Stimulated activated naive B cell treated with anti-CD40 and anti-IgM and Interleukin-4, amounts not matched to agents 10 μg/mL and 1 μg/mL and 100 μg/mL, for 72 hours (primary cell): ENCODE data around the gene RP2.

Experiments
- ATAC-seq, 2 donors: fragments of 150-1000 bp; cut with Tn5 transposase; replicated peaks; 2 replicates each; pipeline ENCODE4 v1.10.0; 2021; ENCODE audit warnings: moderate library complexity in 1 of 2
- DNase-seq: peaks from one replicate; pipeline ENCODE4 v3.0.0; 2021
- H3K27ac Mint-ChIP-seq: one replicate; pipeline ENCODE4 v1.8.0; 2022; ENCODE audit warnings: mild to moderate bottlenecking, mixed read lengths
- H3K27me3 Mint-ChIP-seq, 2 donors: one replicate each; pipeline ENCODE4 v1.8.0; 2022; ENCODE audit warnings: mixed read lengths in 2 of 2
- H3K36me3 Mint-ChIP-seq, 2 donors: one replicate each; pipeline ENCODE4 v1.8.0; 2022; ENCODE audit warnings: mixed read lengths in 2 of 2, mild to moderate bottlenecking in 1 of 2
- H3K4me1 Mint-ChIP-seq, 2 donors: one replicate each; pipeline ENCODE4 v1.8.0; 2022; ENCODE audit warnings: mixed read lengths in 2 of 2, mild to moderate bottlenecking in 1 of 2
- H3K4me3 Mint-ChIP-seq, 2 donors: one replicate each; pipeline ENCODE4 v1.8.0; 2022; ENCODE audit warnings: mild to moderate bottlenecking in 2 of 2, mixed read lengths in 2 of 2, moderate library complexity in 1 of 2
- H3K9me3 Mint-ChIP-seq, 2 donors: one replicate each; pipeline ENCODE4 v1.8.0; 2022; ENCODE audit warnings: mixed read lengths in 2 of 2, mild to moderate bottlenecking in 1 of 2

Gene RP2

GRCh38 chrX:46865281-46865680 is 28.4 kb downstream of the RP2 start:
- Mint-ChIP-seq H3K27me3 (no peaks in the 10 kb centered on the region), H3K9me3 (no peaks in the 10 kb centered on the region), H3K27ac (no peak overlapping the region), H3K36me3 (peaks cover 20 to 36% of the 10 kb centered on the region in 2 donors), H3K4me3 (no peak overlapping the region), H3K4me1 (peaks cover 3 to 16% of the 10 kb centered on the region in 2 donors)
- ATAC-seq: peak; percentile 38 to 56
- DNase-seq: no peak

GRCh38 chrX:46866726-46867125 is 29.9 kb downstream of the RP2 start:
- Mint-ChIP-seq H3K9me3 (no peaks in the 10 kb centered on the region), H3K27ac (no peak overlapping the region), H3K36me3 (peaks cover 15 to 27% of the 10 kb centered on the region in 2 donors), H3K4me3 (no peak overlapping the region), H3K27me3 (no peaks in the 10 kb centered on the region), H3K4me1 (peaks cover 3 to 16% of the 10 kb centered on the region in 2 donors)
- no peak for DNase-seq
- ATAC-seq: no peak

GRCh38 chrX:46873746-46874145 is 36.9 kb downstream of the RP2 start:
- peaks cover 0 to 3% of the 10 kb centered on the region in 2 donors for H3K27me3 Mint-ChIP-seq
- DNase-seq (no peak), ATAC-seq (no peak)
- no peak overlapping the region for H3K4me3 Mint-ChIP-seq
- H3K4me1 Mint-ChIP-seq: no peaks in the 10 kb centered on the region
- peaks cover 3 to 12% of the 10 kb centered on the region in 2 donors for H3K36me3 Mint-ChIP-seq
- no peak overlapping the region for H3K27ac Mint-ChIP-seq
- H3K9me3 Mint-ChIP-seq: no peaks in the 10 kb centered on the region

- H3K27ac Mint-ChIP-seq: no peak overlapping the region
- H3K36me3 Mint-ChIP-seq: peaks cover 3 to 12% of the 10 kb centered on the region in 2 donors
- ATAC-seq (no peak), DNase-seq (no peak)
- no peak overlapping the region for H3K4me3 Mint-ChIP-seq
- H3K9me3 Mint-ChIP-seq: no peaks in the 10 kb centered on the region
- H3K4me1 Mint-ChIP-seq: no peaks in the 10 kb centered on the region
- peaks cover 0 to 3% of the 10 kb centered on the region in 2 donors for H3K27me3 Mint-ChIP-seq
Measured at GRCh38 chrX:46876901-46877300, 40.1 kb downstream of the RP2 start.

GRCh38 chrX:46882266-46882665 is 45.4 kb downstream of the RP2 start:
- DNase-seq: no peak
- no peak for ATAC-seq
- Mint-ChIP-seq H3K9me3 (no peaks in the 10 kb centered on the region), H3K27me3 (peaks cover 0 to 3% of the 10 kb centered on the region in 2 donors), H3K4me1 (peaks cover 0 to 3% of the 10 kb centered on the region in 2 donors), H3K27ac (peak overlapping the region; percentile 25), H3K4me3 (no peak overlapping the region), H3K36me3 (peaks cover 6 to 7% of the 10 kb centered on the region in 2 donors)

- Mint-ChIP-seq H3K9me3 (no peaks in the 10 kb centered on the region), H3K27me3 (no peaks in the 10 kb centered on the region), H3K36me3 (peaks cover 2 to 3% of the 10 kb centered on the region in 2 donors), H3K27ac (no peak overlapping the region), H3K4me1 (peaks cover 0 to 3% of the 10 kb centered on the region in 2 donors), H3K4me3 (no peak overlapping the region)
- no peak for DNase-seq
- ATAC-seq: no peak
Measured at GRCh38 chrX:46884799-46885198, 48.0 kb downstream of the RP2 start.

- no peaks in the 10 kb centered on the region for H3K36me3 Mint-ChIP-seq
- no peaks in the 10 kb centered on the region for H3K4me1 Mint-ChIP-seq
- no peak overlapping the region for H3K4me3 Mint-ChIP-seq
- no peak overlapping the region for H3K27ac Mint-ChIP-seq
- ATAC-seq (no peak), DNase-seq (no peak)
- H3K27me3 Mint-ChIP-seq: peaks cover 0 to 14% of the 10 kb centered on the region in 2 donors
- no peaks in the 10 kb centered on the region for H3K9me3 Mint-ChIP-seq
Measured at GRCh38 chrX:46898207-46898606, 61.4 kb downstream of the RP2 start.

GRCh38 chrX:46903458-46904242 is 66.8 kb downstream of the RP2 start:
- peaks cover 0 to 10% of the 10 kb centered on the region in 2 donors for H3K27me3 Mint-ChIP-seq
- peak; percentile 63 for DNase-seq
- ATAC-seq: peak; percentile 99
- no peaks in the 10 kb centered on the region for H3K9me3 Mint-ChIP-seq
- H3K4me1 Mint-ChIP-seq: peaks cover 10 to 14% of the 10 kb centered on the region in 2 donors
- no peaks in the 10 kb centered on the region for H3K36me3 Mint-ChIP-seq
- peak overlapping the region; percentile 79 to 81 for H3K4me3 Mint-ChIP-seq
- no peak overlapping the region for H3K27ac Mint-ChIP-seq

GRCh38 chrX:46904626-46905025 is 67.8 kb downstream of the RP2 start:
- ATAC-seq: no peak
- no peak for DNase-seq
- H3K9me3 Mint-ChIP-seq: no peaks in the 10 kb centered on the region
- H3K36me3 Mint-ChIP-seq: no peaks in the 10 kb centered on the region
- H3K27ac Mint-ChIP-seq: no peak overlapping the region
- no peak overlapping the region for H3K4me3 Mint-ChIP-seq
- peaks cover 0 to 10% of the 10 kb centered on the region in 2 donors for H3K27me3 Mint-ChIP-seq
- peaks cover 10 to 14% of the 10 kb centered on the region in 2 donors for H3K4me1 Mint-ChIP-seq

GRCh38 chrX:46910415-46910814 is 73.6 kb downstream of the RP2 start:
- H3K4me1 Mint-ChIP-seq: peaks cover 8 to 18% of the 10 kb centered on the region in 2 donors

GRCh38 chrX:46912098-46912602 is 75.3 kb downstream of the RP2 start, which contains the start of gene JADE3:
Gene JADE3 (plus strand): TSS chrX:46912421. CDS start chrX:46984895, 72,474 bp downstream.
- peaks cover 9 to 31% of the 10 kb centered on the region in 2 donors for H3K4me1 Mint-ChIP-seq
- H3K4me3 Mint-ChIP-seq: peak within 1 kb of the TSS; percentile 83 to 88
- no peaks in the 10 kb centered on the region for H3K27me3 Mint-ChIP-seq
- H3K36me3 Mint-ChIP-seq: peaks cover 0 to 8% of the 10 kb centered on the region in 2 donors
- peak; percentile 31 for DNase-seq
- no peaks in the 10 kb centered on the region for H3K9me3 Mint-ChIP-seq
- ATAC-seq: peak; percentile 64 to 67
- H3K27ac Mint-ChIP-seq: peak within 1 kb of the TSS; percentile 74

More at GRCh38 chrX:46910415-46910814, 73.6 kb downstream of the RP2 start:
- ATAC-seq: no peak
- H3K36me3 Mint-ChIP-seq: peaks cover 0 to 8% of the 10 kb centered on the region in 2 donors
- no peak overlapping the region for H3K27ac Mint-ChIP-seq
- H3K9me3 Mint-ChIP-seq: no peaks in the 10 kb centered on the region
- DNase-seq: no peak
- no peak overlapping the region for H3K4me3 Mint-ChIP-seq
- H3K27me3 Mint-ChIP-seq: peaks cover 0 to 7% of the 10 kb centered on the region in 2 donors

- ATAC-seq: peak; percentile 70 to 76
- H3K9me3 Mint-ChIP-seq: no peaks in the 10 kb centered on the region
Measured at GRCh38 chrX:46912603-46913491, 76.0 kb downstream of the RP2 start.

GRCh38 chrX:46913667-46914066 is 76.8 kb downstream of the RP2 start:
- peaks cover 14 to 46% of the 10 kb centered on the region in 2 donors for H3K4me1 Mint-ChIP-seq
- no peak for ATAC-seq
- DNase-seq: no peak
- H3K4me3 Mint-ChIP-seq: peak overlapping the region; percentile 83 to 88
- H3K36me3 Mint-ChIP-seq: peaks cover 3 to 8% of the 10 kb centered on the region in 2 donors
- H3K9me3 Mint-ChIP-seq: no peaks in the 10 kb centered on the region
- H3K27ac Mint-ChIP-seq: peak overlapping the region; percentile 79
- no peaks in the 10 kb centered on the region for H3K27me3 Mint-ChIP-seq

More at GRCh38 chrX:46912603-46913491, 76.0 kb downstream of the RP2 start:
- H3K36me3 Mint-ChIP-seq: peaks cover 2 to 8% of the 10 kb centered on the region in 2 donors
- peak; percentile 47 for DNase-seq
- H3K27ac Mint-ChIP-seq: peak overlapping the region; percentile 74
- peaks cover 14 to 38% of the 10 kb centered on the region in 2 donors for H3K4me1 Mint-ChIP-seq
- no peaks in the 10 kb centered on the region for H3K27me3 Mint-ChIP-seq
- H3K4me3 Mint-ChIP-seq: peak overlapping the region; percentile 83 to 88

- Mint-ChIP-seq H3K27ac (no peak overlapping the region), H3K4me3 (no peak overlapping the region), H3K4me1 (peaks cover 14 to 52% of the 10 kb centered on the region in 2 donors), H3K27me3 (no peaks in the 10 kb centered on the region), H3K9me3 (peaks cover 0 to 5% of the 10 kb centered on the region in 2 donors), H3K36me3 (peaks cover 8 to 20% of the 10 kb centered on the region in 2 donors)
- ATAC-seq (no peak), DNase-seq (no peak)
Measured at GRCh38 chrX:46916273-46916672, 79.4 kb downstream of the RP2 start.
